ENCODE results near the gene GRN. TPM values are rescaled to one million over a fixed set of nuclear protein-coding genes. Genes with fewer than 3 reads are reported as not detected.

The GRN gene
- polyA plus RNA-seq, 2 of the 4 experiments (the other 2 are of a cell fraction): 111 to 197 TPM

DNA sequence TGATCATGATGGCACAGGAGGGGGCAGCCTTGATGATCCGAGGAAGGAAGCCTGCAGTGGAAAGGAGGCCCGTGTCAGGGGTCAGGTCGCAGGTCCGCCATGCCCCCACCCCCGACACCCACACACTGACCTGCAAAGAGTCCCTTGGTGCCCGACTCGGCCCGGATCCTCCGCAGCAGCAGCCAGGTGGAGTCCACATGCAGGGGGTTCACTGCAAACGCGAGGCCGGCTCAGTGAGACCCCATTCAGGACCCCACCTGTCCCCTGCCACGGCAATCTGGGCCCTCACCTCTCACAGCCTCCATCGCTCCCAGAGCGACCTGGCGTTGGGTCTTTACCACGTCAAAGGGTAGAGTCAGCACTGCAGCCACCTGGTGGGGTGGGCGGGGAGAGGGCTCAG lies 25.0 kb upstream of the GRN start:
- peaks cover 7% of the 10 kb centered on the region for H3K4me1 ChIP-seq
- FAIRE-seq (no peak), DNase-seq (ENCODE audit: low read depth in 1 of 2, low spot score in 1 of 2) (no peak), ATAC-seq (no peak)
- ChIA-PET POLR2A (no interaction called here), CTCF (interaction anchor here (1.1 to 14.1 kb wide), 9 partner anchors 9 to 116 kb away, joined by 3 to 159 read pairs (median 7); partner anchors contain the start of gene GRN)
- WGBS (ENCODE audit: missing lambda C conversion rate): 90% methylated on average over 18 of the region's 18 CpGs
- TF ChIP-seq FOXS1 (CRISPR knock-in tag; IDR thresholded peaks at IDR 0.05) (no peak), MAFK (IDR thresholded peaks at IDR 0.05; ENCODE audit: partially characterized antibody) (no peak), HDAC2 (IDR thresholded peaks at IDR 0.05) (no peak), RCOR1 (IDR thresholded peaks at IDR 0.05; ENCODE audit: low read depth, low read length) (no peak), GATA3 (IDR thresholded peaks at IDR 0.05; ENCODE audit: borderline replicate concordance) (no peak), ZC3H11A (IDR thresholded peaks at IDR 0.05) (no peak), SMC3 (IDR thresholded peaks at IDR 0.05) (no peak), CHD2 (IDR thresholded peaks at IDR 0.05; ENCODE audit: low read length, partially characterized antibody) (no peak), JUNB (IDR thresholded peaks at IDR 0.05) (no peak), POLR2AphosphoS2 (conservative IDR thresholded peaks at IDR 0.05; ENCODE audit: low read length) (no peak), KDM1A (IDR thresholded peaks at IDR 0.05; ENCODE audit: low read depth) (no peak), ZFP36 (IDR thresholded peaks at IDR 0.05; ENCODE audit: borderline replicate concordance, partially characterized antibody) (no peak), KDM5A (IDR thresholded peaks at IDR 0.05) (no peak), HOXA7 (CRISPR knock-in tag; IDR thresholded peaks at IDR 0.05) (no peak), BHLHE40 (IDR thresholded peaks at IDR 0.05; ENCODE audit: low read depth, low read length) (no peak), EP300 (IDR thresholded peaks at IDR 0.05) (no peak)
- TF ChIP-seq, protein P1, sequence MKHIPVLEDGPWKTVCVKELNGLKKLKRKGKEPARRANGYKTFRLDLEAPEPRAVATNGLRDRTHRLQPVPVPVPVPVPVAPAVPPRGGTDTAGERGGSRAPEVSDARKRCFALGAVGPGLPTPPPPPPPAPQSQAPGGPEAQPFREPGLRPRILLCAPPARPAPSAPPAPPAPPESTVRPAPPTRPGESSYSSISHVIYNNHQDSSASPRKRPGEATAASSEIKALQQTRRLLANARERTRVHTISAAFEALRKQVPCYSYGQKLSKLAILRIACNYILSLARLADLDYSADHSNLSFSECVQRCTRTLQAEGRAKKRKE (CRISPR knock-in tag; IDR thresholded peaks at IDR 0.05; ENCODE audit: low read depth): no peak
- TF ChIP-seq, protein P2, sequence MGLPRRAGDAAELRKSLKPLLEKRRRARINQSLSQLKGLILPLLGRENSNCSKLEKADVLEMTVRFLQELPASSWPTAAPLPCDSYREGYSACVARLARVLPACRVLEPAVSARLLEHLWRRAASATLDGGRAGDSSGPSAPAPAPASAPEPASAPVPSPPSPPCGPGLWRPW (IDR thresholded peaks at IDR 0.05): no peak
- H3K4me2 ChIP-seq: no peak overlapping the region
- H3K4me3 ChIP-seq: no peak overlapping the region
- H3K27ac ChIP-seq: no peak overlapping the region
- H3K9me3 ChIP-seq: no peaks in the 10 kb centered on the region

DNA sequence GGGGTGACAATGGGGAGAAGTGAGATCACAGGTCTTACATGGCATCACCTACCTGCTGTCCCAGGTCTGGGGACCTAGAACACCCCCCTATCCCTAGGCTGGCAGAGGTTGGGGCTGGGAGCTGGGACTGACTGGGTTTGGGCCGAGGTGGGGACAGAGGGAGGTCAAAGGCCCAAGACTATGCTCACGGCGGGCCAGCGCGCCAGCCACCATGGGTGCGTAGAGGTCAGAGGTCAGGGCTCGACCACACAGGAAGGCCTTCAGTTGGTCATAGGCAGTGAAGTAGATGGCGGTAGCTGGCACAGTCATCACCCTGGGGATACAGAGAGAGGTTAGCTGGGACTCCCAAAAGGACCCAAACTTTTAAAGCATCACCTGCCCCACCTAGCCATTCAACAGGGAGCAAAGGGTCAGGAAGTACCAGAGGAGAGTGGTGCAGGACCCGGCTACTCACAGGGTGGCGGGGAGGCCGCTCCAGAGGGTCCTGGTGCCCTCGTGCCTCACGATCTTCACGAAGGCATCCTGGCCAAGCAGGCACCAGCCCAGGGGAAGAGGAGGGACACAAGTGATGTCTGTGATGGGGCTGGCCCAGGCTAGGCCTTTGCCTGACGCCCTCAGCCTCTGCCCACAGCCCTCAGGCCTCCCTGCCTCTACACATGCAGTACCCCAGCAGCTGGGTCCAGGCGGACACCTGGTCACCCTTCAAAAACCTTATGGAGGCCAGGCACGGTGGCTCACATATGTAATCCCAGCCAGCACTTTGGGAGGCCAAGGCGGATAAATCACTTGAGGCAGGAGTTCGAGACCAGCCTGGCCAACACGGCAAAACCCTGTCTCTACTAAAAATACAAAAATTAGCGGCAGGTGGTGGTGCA lies 23.6 kb upstream of the GRN start:
- DNase-seq (ENCODE audit: low read depth in 1 of 2, low spot score in 1 of 2): no peak
- ATAC-seq: no peak
- Histone ChIP-seq H3K4me3 (no peak overlapping the region), H3K27ac (no peak overlapping the region), H3K4me2 (no peak overlapping the region), H3K4me1 (peaks cover 14% of the 10 kb centered on the region), H3K9me3 (no peaks in the 10 kb centered on the region)
- TF ChIP-seq, protein P3, sequence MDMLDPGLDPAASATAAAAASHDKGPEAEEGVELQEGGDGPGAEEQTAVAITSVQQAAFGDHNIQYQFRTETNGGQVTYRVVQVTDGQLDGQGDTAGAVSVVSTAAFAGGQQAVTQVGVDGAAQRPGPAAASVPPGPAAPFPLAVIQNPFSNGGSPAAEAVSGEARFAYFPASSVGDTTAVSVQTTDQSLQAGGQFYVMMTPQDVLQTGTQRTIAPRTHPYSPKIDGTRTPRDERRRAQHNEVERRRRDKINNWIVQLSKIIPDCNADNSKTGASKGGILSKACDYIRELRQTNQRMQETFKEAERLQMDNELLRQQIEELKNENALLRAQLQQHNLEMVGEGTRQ (IDR thresholded peaks at IDR 0.05): no peak
- no peak for TF ChIP-seq TP53 (CRISPR knock-in tag; IDR thresholded peaks at IDR 0.05)
- TF ChIP-seq ZFP36 (IDR thresholded peaks at IDR 0.05; ENCODE audit: borderline replicate concordance, partially characterized antibody): no peak
- CTCF ChIA-PET: interaction anchor here (0.6 to 14.1 kb wide), 13 partner anchors 9 to 117 kb away, joined by 3 to 159 read pairs (median 4); partner anchors contain the start of genes FAM171A2 and GRN
- POLR2A ChIA-PET: interaction anchor here (0.6 kb wide), 1 partner anchor 442 kb away, joined by 4 read pairs; no protein-coding TSS in a partner anchor
- 94% methylated on average over 20 of the region's 21 CpGs for WGBS (ENCODE audit: missing lambda C conversion rate)
- no peak for FAIRE-seq

DNA sequence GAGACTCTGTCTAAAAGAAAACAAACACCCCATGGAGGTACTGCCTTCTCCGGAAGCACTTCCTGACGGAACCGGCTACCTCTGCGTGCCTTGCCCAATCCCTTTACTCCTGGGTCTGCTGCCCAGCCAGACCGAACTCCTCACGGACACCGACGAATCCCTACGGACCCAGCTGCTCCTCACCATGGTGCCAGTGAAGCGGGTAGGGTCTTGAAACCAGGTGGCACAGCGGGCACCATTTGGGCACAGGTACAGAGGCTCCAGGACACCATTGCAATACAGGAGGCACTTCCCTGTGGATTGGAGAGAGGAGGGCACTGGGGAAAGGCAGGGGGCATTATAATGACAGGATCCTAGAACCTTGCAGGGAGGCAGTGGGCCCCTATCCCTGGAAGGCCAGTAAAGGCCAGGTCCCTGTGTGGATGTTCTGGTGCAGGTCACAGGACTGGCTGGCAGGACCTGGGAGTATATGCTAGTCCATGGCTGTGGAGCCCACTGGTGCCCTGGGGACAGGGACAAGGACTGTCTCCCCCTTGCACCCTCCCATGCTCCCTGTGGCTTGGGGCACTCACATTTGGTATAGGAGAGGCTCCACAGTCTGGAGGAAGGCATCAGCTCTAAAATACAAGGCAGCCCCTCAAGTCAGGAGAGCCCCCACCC lies 22.7 kb upstream of the GRN start:
- no peak for FAIRE-seq
- DNase-seq (ENCODE audit: low read depth in 1 of 2, low spot score in 1 of 2): no peak
- ChIA-PET CTCF (interaction anchor here (0.8 to 14.1 kb wide), 7 partner anchors 8 to 118 kb away, joined by 3 to 159 read pairs (median 4); no protein-coding TSS in a partner anchor), POLR2A (no interaction called here)
- ATAC-seq: no peak
- no peak overlapping the region for H3K27ac ChIP-seq
- no peak overlapping the region for H3K4me3 ChIP-seq
- H3K4me2 ChIP-seq: peak overlapping the region; percentile 85; the same call in 1 of the 3 replicates
- no peaks in the 10 kb centered on the region for H3K9me3 ChIP-seq
- peaks cover 17% of the 10 kb centered on the region for H3K4me1 ChIP-seq
- WGBS (ENCODE audit: missing lambda C conversion rate): 97% methylated on average over 11 of the region's 11 CpGs
- TF ChIP-seq EHMT2 (IDR thresholded peaks at IDR 0.05; ENCODE audit: low read depth): no peak
- TF ChIP-seq CBX2 (IDR thresholded peaks at IDR 0.05; ENCODE audit: borderline replicate concordance, low read depth): no peak
- no peak for TF ChIP-seq TFCP2L1 (CRISPR knock-in tag; IDR thresholded peaks at IDR 0.05)
- TF ChIP-seq CEBPB (IDR thresholded peaks at IDR 0.05): no peak
- no peak for TF ChIP-seq HOXA7 (CRISPR knock-in tag; IDR thresholded peaks at IDR 0.05)
- TF ChIP-seq CHD4 (IDR thresholded peaks at IDR 0.05; ENCODE audit: borderline replicate concordance): no peak
- TF ChIP-seq MAFK (IDR thresholded peaks at IDR 0.05; ENCODE audit: partially characterized antibody): no peak
- no peak for TF ChIP-seq HOXB13 (CRISPR knock-in tag; IDR thresholded peaks at IDR 0.05; ENCODE audit: low read depth)
- no peak for TF ChIP-seq MYC (IDR thresholded peaks at IDR 0.05; ENCODE audit: borderline replicate concordance, low read length)
- TF ChIP-seq POLR2A (IDR thresholded peaks at IDR 0.05; ENCODE audit: low read length): no peak
- TF ChIP-seq POLR2AphosphoS2 (conservative IDR thresholded peaks at IDR 0.05; ENCODE audit: low read length): no peak
- TF ChIP-seq, protein P4, sequence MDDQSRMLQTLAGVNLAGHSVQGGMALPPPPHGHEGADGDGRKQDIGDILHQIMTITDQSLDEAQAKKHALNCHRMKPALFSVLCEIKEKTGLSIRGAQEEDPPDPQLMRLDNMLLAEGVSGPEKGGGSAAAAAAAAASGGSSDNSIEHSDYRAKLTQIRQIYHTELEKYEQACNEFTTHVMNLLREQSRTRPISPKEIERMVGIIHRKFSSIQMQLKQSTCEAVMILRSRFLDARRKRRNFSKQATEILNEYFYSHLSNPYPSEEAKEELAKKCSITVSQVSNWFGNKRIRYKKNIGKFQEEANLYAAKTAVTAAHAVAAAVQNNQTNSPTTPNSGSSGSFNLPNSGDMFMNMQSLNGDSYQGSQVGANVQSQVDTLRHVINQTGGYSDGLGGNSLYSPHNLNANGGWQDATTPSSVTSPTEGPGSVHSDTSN (IDR thresholded peaks at IDR 0.05): no peak
- TF ChIP-seq, protein P5, sequence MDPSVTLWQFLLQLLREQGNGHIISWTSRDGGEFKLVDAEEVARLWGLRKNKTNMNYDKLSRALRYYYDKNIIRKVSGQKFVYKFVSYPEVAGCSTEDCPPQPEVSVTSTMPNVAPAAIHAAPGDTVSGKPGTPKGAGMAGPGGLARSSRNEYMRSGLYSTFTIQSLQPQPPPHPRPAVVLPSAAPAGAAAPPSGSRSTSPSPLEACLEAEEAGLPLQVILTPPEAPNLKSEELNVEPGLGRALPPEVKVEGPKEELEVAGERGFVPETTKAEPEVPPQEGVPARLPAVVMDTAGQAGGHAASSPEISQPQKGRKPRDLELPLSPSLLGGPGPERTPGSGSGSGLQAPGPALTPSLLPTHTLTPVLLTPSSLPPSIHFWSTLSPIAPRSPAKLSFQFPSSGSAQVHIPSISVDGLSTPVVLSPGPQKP (IDR thresholded peaks at IDR 0.05; ENCODE audit: low read depth, low read length): no peak
- no peak for TF ChIP-seq EHF (CRISPR knock-in tag; IDR thresholded peaks at IDR 0.05)

Measured in A549 (cell line).